Activated T-cell treated with anti-CD3 and anti-CD28 coated beads for 24 hours (primary cell): Measurements from ENCODE around the gene ZNF554.
"Not testable (repeated sequence)": the region's sequence is repeated elsewhere in the genome, so short reads cannot be mapped to it uniquely, and the experiment has no call there.

Source experiments
- DNase-seq: peaks from one replicate; pipeline ENCODE4 v3.0.0-alpha.2; 2020; ENCODE audit warnings: low read depth

Gene ZNF554

GRCh38 chr19:2790557-2791271 is 29.0 kb upstream of the ZNF554 start:
- no peak for DNase-seq

- no peak for DNase-seq
These were observed 28.2 kb upstream of the ZNF554 start for GRCh38 chr19:2791440-2791839.

GRCh38 chr19:2791876-2792275 is 27.8 kb upstream of the ZNF554 start:
- no peak for DNase-seq

- DNase-seq: not testable (repeated sequence)
These were observed 27.0 kb upstream of the ZNF554 start for GRCh38 chr19:2792666-2793065.

- DNase-seq: no peak
These were observed 26.5 kb upstream of the ZNF554 start for GRCh38 chr19:2793126-2793525.

- no peak for DNase-seq
These were observed 26.1 kb upstream of the ZNF554 start for GRCh38 chr19:2793577-2793976.

GRCh38 chr19:2795827-2796658 is 23.6 kb upstream of the ZNF554 start:
- DNase-seq: no peak

GRCh38 chr19:2796659-2797266 is 22.9 kb upstream of the ZNF554 start:
- DNase-seq: no peak

GRCh38 chr19:2797280-2797679 is 22.4 kb upstream of the ZNF554 start:
- no peak for DNase-seq

- DNase-seq: no peak
These were observed 21.4 kb upstream of the ZNF554 start for GRCh38 chr19:2798158-2798685.

GRCh38 chr19:2798733-2799132 is 20.9 kb upstream of the ZNF554 start:
- DNase-seq: no peak

- DNase-seq: no peak
These were observed 20.2 kb upstream of the ZNF554 start for GRCh38 chr19:2799273-2800020.

- DNase-seq: no peak
These were observed 19.2 kb upstream of the ZNF554 start for GRCh38 chr19:2800506-2800905.

GRCh38 chr19:2802826-2803225 is 16.8 kb upstream of the ZNF554 start:
- no peak for DNase-seq

GRCh38 chr19:2803486-2804155 is 16.0 kb upstream of the ZNF554 start:
- DNase-seq: no peak

- DNase-seq: no peak
These were observed 15.3 kb upstream of the ZNF554 start for GRCh38 chr19:2804156-2805004.

GRCh38 chr19:2805261-2805900 is 14.3 kb upstream of the ZNF554 start:
- DNase-seq: no peak

- no peak for DNase-seq
These were observed 13.5 kb upstream of the ZNF554 start for GRCh38 chr19:2805991-2806649.

GRCh38 chr19:2806736-2807378 is 12.8 kb upstream of the ZNF554 start:
- no peak for DNase-seq
